ENCODE results near the gene IGSF23. TPM values are rescaled to one million over a fixed set of nuclear protein-coding genes. Genes with fewer than 3 reads are reported as not detected.

The IGSF23 gene
- total and polyA plus RNA-seq, 2 of the 13 experiments (the other 11 are each of a cell fraction or from before 2014, with no cell fraction given): 2.3 to 8.8 TPM

DNA sequence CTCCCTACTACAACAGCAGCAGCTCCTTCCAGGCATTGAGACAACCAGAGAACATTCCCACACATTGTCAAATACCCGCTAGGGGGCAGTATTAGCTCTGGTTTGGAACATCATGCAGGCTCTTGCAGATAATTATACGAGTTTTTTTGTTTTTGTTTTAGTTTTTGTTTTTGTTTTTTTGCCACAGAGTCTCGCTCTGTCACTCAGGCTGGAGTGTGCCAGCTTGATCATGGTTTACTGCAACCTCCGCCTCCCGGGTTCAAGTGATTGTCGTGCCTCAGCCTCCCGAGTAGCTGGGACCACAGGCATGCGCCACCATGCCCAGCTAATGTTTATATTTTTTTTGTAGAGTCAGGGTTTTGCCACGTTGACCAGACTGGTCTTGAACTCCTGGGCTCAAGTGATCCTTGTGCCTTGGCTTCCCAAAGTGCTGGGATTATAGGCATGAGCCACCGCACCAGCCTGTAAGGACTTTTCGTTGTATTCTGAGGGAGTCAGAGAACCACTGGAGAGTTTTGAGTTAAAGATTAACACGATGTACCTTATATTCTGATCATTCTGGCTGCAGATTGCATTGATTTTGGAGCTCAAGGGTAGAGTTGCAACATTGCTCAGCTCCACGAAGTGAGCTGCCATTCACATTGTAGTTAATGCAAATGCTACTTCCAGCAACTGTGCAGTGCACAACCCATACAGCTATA is 42.2 kb upstream of the IGSF23 start (continued):
- no peak for TF ChIP-seq SOX13 (IDR thresholded peaks at IDR 0.05)
- TF ChIP-seq SOX13 (CRISPR knock-in tag; conservative IDR thresholded peaks at IDR 0.05 in 1 of 2, IDR thresholded peaks at IDR 0.05 in 1 of 2): peak in 1 of 2 experiments; percentile 34; a peak in 1 of 4 replicates
- TF ChIP-seq, protein P1, sequence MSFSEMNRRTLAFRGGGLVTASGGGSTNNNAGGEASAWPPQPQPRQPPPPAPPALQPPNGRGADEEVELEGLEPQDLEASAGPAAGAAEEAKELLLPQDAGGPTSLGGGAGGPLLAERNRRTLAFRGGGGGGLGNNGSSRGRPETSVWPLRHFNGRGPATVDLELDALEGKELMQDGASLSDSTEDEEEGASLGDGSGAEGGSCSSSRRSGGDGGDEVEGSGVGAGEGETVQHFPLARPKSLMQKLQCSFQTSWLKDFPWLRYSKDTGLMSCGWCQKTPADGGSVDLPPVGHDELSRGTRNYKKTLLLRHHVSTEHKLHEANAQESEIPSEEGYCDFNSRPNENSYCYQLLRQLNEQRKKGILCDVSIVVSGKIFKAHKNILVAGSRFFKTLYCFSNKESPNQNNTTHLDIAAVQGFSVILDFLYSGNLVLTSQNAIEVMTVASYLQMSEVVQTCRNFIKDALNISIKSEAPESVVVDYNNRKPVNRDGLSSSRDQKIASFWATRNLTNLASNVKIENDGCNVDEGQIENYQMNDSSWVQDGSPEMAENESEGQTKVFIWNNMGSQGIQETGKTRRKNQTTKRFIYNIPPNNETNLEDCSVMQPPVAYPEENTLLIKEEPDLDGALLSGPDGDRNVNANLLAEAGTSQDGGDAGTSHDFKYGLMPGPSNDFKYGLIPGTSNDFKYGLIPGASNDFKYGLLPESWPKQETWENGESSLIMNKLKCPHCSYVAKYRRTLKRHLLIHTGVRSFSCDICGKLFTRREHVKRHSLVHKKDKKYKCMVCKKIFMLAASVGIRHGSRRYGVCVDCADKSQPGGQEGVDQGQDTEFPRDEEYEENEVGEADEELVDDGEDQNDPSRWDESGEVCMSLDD (CRISPR knock-in tag; IDR thresholded peaks at IDR 0.05; ENCODE audit: borderline replicate concordance): no peak
- TF ChIP-seq, protein P2, sequence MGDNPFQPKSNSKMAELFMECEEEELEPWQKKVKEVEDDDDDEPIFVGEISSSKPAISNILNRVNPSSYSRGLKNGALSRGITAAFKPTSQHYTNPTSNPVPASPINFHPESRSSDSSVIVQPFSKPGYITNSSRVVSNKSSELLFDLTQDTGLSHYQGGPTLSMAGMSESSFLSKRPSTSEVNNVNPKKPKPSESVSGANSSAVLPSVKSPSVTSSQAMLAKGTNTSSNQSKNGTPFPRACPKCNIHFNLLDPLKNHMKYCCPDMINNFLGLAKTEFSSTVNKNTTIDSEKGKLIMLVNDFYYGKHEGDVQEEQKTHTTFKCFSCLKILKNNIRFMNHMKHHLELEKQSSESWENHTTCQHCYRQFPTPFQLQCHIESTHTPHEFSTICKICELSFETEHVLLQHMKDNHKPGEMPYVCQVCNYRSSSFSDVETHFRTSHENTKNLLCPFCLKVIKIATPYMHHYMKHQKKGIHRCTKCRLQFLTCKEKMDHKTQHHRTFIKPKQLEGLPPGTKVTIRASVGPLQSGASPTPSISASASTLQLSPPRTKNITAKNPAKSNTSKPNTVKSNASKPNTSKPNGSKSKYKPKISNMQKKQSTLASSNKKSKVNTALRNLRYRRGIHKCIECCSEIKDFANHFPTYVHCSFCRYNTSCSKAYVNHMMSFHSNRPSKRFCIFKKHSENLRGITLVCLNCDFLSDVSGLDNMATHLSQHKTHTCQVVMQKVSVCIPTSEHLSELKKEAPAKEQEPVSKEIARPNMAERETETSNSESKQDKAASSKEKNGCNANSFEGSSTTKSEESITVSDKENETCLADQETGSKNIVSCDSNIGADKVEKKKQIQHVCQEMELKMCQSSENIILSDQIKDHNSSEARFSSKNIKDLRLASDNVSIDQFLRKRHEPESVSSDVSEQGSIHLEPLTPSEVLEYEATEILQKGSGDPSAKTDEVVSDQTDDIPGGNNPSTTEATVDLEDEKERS (CRISPR knock-in tag; IDR thresholded peaks at IDR 0.05): peak; percentile 81; the same call in 1 of the 2 replicates
- TF ChIP-seq, protein P3, sequence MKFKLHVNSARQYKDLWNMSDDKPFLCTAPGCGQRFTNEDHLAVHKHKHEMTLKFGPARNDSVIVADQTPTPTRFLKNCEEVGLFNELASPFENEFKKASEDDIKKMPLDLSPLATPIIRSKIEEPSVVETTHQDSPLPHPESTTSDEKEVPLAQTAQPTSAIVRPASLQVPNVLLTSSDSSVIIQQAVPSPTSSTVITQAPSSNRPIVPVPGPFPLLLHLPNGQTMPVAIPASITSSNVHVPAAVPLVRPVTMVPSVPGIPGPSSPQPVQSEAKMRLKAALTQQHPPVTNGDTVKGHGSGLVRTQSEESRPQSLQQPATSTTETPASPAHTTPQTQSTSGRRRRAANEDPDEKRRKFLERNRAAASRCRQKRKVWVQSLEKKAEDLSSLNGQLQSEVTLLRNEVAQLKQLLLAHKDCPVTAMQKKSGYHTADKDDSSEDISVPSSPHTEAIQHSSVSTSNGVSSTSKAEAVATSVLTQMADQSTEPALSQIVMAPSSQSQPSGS (CRISPR knock-in tag; IDR thresholded peaks at IDR 0.05): peak; percentile 57; the same call in 1 of the 2 replicates
- TF ChIP-seq BRCA1 (CRISPR knock-in tag; IDR thresholded peaks at IDR 0.05): no peak
- TF ChIP-seq, protein P4, sequence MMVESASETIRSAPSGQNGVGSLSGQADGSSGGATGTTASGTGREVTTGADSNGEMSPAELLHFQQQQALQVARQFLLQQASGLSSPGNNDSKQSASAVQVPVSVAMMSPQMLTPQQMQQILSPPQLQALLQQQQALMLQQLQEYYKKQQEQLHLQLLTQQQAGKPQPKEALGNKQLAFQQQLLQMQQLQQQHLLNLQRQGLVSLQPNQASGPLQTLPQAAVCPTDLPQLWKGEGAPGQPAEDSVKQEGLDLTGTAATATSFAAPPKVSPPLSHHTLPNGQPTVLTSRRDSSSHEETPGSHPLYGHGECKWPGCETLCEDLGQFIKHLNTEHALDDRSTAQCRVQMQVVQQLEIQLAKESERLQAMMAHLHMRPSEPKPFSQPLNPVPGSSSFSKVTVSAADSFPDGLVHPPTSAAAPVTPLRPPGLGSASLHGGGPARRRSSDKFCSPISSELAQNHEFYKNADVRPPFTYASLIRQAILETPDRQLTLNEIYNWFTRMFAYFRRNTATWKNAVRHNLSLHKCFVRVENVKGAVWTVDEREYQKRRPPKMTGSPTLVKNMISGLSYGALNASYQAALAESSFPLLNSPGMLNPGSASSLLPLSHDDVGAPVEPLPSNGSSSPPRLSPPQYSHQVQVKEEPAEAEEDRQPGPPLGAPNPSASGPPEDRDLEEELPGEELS (CRISPR knock-in tag; IDR thresholded peaks at IDR 0.05): peak; percentile 25; the same call in 1 of the 2 replicates
- TF ChIP-seq HNF4A (CRISPR knock-in tag; IDR thresholded peaks at IDR 0.05): peak; percentile 85
- TF ChIP-seq SPEN (CRISPR knock-in tag; IDR thresholded peaks at IDR 0.05; ENCODE audit: low read depth): 0 out of 2 replicates have a peak, but pooled peaks have one; percentile 18
- TF ChIP-seq YY1 (IDR thresholded peaks at IDR 0.05; ENCODE audit: insufficient read depth, insufficient replicate concordance, low read depth, low read length): no peak
- TF ChIP-seq ZMYM4 (CRISPR knock-in tag; IDR thresholded peaks at IDR 0.05): peak; percentile 66
- peak; percentile 54; the same call in 1 of the 2 replicates for TF ChIP-seq KDM6A (CRISPR knock-in tag; IDR thresholded peaks at IDR 0.05; ENCODE audit: low read depth)
- no peak for TF ChIP-seq NFKBIZ (CRISPR knock-in tag; IDR thresholded peaks at IDR 0.05)
